ENCODE data around the gene KDM2B. TPM values are rescaled to one million over a fixed set of nuclear protein-coding genes. Genes with fewer than 3 reads are reported as not detected.

Gene KDM2B
- total and polyA plus RNA-seq, 11 donors: 7.3 to 24.7 (median 10.3) TPM

DNA sequence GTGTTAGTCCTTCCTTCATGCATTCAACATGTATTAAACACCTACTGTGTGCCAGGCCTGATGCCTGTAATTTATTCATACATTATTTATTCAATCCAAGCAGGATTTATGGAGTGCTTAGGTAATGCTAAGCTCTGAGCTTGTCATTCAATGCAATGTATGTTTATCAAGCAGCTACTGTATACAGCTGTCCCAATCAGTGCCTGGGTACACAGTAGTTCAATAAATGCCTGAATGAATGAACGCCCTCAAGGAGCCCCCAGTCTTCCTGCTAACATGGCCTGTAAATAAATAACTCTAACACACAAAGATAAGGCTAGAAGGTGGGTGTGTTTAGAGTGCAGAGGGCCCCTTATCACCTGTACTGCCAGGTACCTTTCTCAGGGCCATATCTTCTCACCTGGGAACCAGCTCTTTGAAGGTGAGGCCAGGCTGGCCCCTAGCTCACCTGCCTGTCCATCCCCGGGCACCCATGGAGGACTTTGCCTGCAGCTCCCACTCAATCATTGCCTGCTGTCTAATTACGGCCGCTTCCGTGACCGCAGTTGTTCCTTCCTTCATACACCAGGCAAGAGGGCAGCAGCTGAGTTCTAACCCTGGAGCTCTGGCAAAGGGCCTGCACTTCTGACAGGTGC is 20.0 kb upstream of the KDM2B start:
- H3K36me3 ChIP-seq: no peaks in the 10 kb centered on the region
- no peak overlapping the region for H3K4me3 ChIP-seq
- H3K27me3 ChIP-seq: no peaks in the 10 kb centered on the region
- H3K4me1 ChIP-seq: no peaks in the 10 kb centered on the region
- TF ChIP-seq POLR2A (IDR thresholded peaks at IDR 0.05): no peak
- TF ChIP-seq, protein P1, sequence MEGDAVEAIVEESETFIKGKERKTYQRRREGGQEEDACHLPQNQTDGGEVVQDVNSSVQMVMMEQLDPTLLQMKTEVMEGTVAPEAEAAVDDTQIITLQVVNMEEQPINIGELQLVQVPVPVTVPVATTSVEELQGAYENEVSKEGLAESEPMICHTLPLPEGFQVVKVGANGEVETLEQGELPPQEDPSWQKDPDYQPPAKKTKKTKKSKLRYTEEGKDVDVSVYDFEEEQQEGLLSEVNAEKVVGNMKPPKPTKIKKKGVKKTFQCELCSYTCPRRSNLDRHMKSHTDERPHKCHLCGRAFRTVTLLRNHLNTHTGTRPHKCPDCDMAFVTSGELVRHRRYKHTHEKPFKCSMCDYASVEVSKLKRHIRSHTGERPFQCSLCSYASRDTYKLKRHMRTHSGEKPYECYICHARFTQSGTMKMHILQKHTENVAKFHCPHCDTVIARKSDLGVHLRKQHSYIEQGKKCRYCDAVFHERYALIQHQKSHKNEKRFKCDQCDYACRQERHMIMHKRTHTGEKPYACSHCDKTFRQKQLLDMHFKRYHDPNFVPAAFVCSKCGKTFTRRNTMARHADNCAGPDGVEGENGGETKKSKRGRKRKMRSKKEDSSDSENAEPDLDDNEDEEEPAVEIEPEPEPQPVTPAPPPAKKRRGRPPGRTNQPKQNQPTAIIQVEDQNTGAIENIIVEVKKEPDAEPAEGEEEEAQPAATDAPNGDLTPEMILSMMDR (IDR thresholded peaks at IDR 0.05): no peak
- WGBS, 4 donors: 90 to 94% (median 93%) methylated on average over 6 of the region's 6 CpGs
- DNase-seq (no peak), ATAC-seq (no peak)
- H3K27ac ChIP-seq: no peak overlapping the region
- H3K9me3 ChIP-seq: no peaks in the 10 kb centered on the region
- intact Hi-C loops (cut with DNase I): no loop called here

DNA sequence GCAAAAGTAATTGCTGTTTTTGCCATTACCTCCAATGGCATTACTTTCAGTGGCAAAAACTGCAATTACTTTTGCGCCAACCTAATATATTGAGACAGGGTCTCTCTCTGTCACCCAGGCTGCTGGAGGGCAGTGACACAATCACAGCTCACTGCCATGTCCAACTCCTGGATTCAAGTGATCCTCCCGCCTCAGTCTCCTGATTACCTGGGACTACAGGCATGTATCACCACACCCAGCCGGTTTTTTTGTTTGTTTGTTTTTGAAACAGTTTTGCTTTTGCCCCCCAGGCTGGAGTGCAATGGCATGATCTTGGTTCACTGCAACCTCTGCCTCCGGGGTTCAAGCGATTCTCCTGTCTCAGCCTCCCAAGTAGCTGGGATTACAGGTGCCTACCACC is 15.7 kb upstream of the KDM2B start:
- intact Hi-C loops (cut with DNase I): no loop called here
- TF ChIP-seq POLR2A (IDR thresholded peaks at IDR 0.05): no peak
- TF ChIP-seq, protein P1 (IDR thresholded peaks at IDR 0.05): no peak
- H3K4me1 ChIP-seq: no peaks in the 10 kb centered on the region
- H3K4me3 ChIP-seq: no peak overlapping the region
- no peak overlapping the region for H3K27ac ChIP-seq
- no peaks in the 10 kb centered on the region for H3K9me3 ChIP-seq
- no peak for DNase-seq
- WGBS, 4 donors: 94 to 96% (median 95%) methylated on average over 5 of the region's 5 CpGs
- H3K27me3 ChIP-seq: no peaks in the 10 kb centered on the region
- ATAC-seq: no peak
- no peaks in the 10 kb centered on the region for H3K36me3 ChIP-seq

DNA sequence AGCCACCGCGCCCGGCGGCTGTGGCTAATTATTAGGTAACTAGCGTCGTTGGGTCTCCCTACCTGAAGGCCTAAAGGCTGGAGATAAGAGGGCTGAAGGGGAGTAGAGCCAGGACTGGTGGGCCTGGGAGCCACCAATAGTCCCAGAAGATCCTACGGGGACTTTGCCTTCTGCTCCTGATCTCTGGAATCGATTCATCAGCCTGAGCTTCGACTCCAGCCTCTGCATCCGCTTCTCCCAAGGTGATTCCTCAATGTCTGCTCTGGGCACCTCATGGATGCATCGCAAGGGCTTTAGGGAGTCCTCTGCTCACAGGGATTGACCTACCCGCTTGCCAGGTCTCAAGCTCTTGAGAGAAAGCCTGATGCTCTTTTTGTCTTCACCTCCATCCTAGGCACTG is 14.7 kb upstream of the KDM2B start:
- H3K36me3 ChIP-seq: no peaks in the 10 kb centered on the region
- ATAC-seq (no peak), DNase-seq (no peak)
- H3K27me3 ChIP-seq: no peaks in the 10 kb centered on the region
- WGBS, 4 donors: 91 to 96% (median 93%) methylated on average over 12 of the region's 12 CpGs
- intact Hi-C loops (cut with DNase I): no loop called here
- H3K4me1 ChIP-seq: peaks cover 0 to 8% (median 5%) of the 10 kb centered on the region in 12 donors
- no peak overlapping the region for H3K27ac ChIP-seq
- H3K4me3 ChIP-seq: no peak overlapping the region
- no peak for TF ChIP-seq POLR2A (IDR thresholded peaks at IDR 0.05)
- TF ChIP-seq, protein P1 (IDR thresholded peaks at IDR 0.05): no peak
- no peaks in the 10 kb centered on the region for H3K9me3 ChIP-seq

DNA sequence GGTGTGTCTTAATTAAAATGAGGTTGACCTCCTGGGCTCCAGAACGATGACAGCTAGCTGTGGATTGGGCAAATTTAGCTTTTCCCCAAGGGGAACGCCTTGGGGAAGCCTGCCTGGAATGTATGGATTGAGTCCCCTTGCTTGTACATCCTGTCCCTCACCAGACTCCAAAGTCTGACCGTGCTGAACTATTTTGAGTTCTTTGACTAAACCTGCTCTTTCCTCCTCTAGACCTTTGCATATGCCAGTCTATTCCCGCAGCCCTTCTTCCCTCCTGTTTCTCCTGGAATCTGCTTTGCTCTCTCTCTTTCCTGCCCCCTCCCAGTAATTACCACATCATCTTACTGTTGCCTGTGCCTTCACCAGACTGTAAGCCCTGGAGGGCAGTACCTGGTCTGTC is 11.5 kb upstream of the KDM2B start:
- ATAC-seq: no peak
- intact Hi-C loops (cut with DNase I): no loop called here
- H3K27me3 ChIP-seq: no peaks in the 10 kb centered on the region
- TF ChIP-seq POLR2A (IDR thresholded peaks at IDR 0.05): no peak
- TF ChIP-seq, protein P1 (IDR thresholded peaks at IDR 0.05): no peak
- no peaks in the 10 kb centered on the region for H3K36me3 ChIP-seq
- no peak overlapping the region for H3K4me3 ChIP-seq
- no peak overlapping the region for H3K27ac ChIP-seq
- H3K9me3 ChIP-seq: no peaks in the 10 kb centered on the region
- no peak for DNase-seq
- H3K4me1 ChIP-seq: peaks cover 0 to 22% (median 7%) of the 10 kb centered on the region in 12 donors
- 58 to 73% (median 71%) methylated on average over 4 of the region's 4 CpGs for WGBS, 4 donors
